Neuronal stem cell (in vitro differentiated cells): Measurements from ENCODE around the gene HNRNPU.

ENCODE experiments used
- DNase-seq: peaks from one replicate; pipeline ENCODE4 v3.0.0-alpha.2; 2013; ENCODE audit warnings: low spot score
- H2AFZ ChIP-seq: one replicate; pipeline ENCODE4 v1.6.1; 2013; ENCODE audit warnings: mild to moderate bottlenecking, low read length, inconsistent platforms
- H2AK5ac ChIP-seq: 2 replicates; pipeline ENCODE4 v1.6.1; 2013; ENCODE audit warnings: low read depth, mild to moderate bottlenecking, inconsistent platforms, low read length, moderate library complexity, mixed read lengths
- H2BK120ac ChIP-seq: 2 replicates; pipeline ENCODE4 v1.6.1; 2013; ENCODE audit warnings: low read depth, mild to moderate bottlenecking, inconsistent platforms, low read length, moderate library complexity, mixed read lengths
- H2BK12ac ChIP-seq: one replicate; pipeline ENCODE4 v1.6.1; 2013; ENCODE audit warnings: low read length, inconsistent platforms
- H2BK15ac ChIP-seq: 2 replicates; pipeline ENCODE4 v1.6.1; 2013; ENCODE audit warnings: mild to moderate bottlenecking, low read length, inconsistent platforms, mixed read lengths
- H2BK5ac ChIP-seq: one replicate; pipeline ENCODE4 v1.6.1; 2013; ENCODE audit warnings: inconsistent platforms, mild to moderate bottlenecking, low read length, moderate library complexity
- H3K14ac ChIP-seq: one replicate; pipeline ENCODE4 v1.6.1; 2013; ENCODE audit warnings: low read length, inconsistent platforms
- H3K18ac ChIP-seq: 2 replicates; pipeline ENCODE4 v1.6.1; 2013; ENCODE audit warnings: low read length, inconsistent platforms
- H3K23ac ChIP-seq: 2 replicates; pipeline ENCODE4 v1.6.1; 2013; ENCODE audit warnings: low read depth, mild to moderate bottlenecking, mixed read lengths, low read length, inconsistent platforms; ENCODE audit not compliant: poor library complexity
- H3K27ac ChIP-seq: replicated peaks from 3 replicates; pipeline ENCODE4 v1.5.1; 2013; ENCODE audit warnings: low read length, inconsistent platforms
- H3K27me3 ChIP-seq, 3 experiments: 2 replicates each; pipeline ENCODE4 v1.6.1; 2013; ENCODE audit warnings: low read length in 3 of 3, mild to moderate bottlenecking in 2 of 3, inconsistent platforms in 1 of 3, low read depth in 1 of 3, mixed read lengths in 1 of 3, moderate library complexity in 1 of 3; ENCODE audit not compliant: control insufficient read depth in 3 of 3, insufficient read depth in 3 of 3
- H3K36me3 ChIP-seq, 2 donors: replicated peaks in 1 of 2; 2 replicates each; pipeline ENCODE4 v1.6.1; 2013; ENCODE audit warnings: low read length in 2 of 2; ENCODE audit not compliant: control insufficient read depth in 2 of 2, insufficient read depth in 2 of 2
- H3K4ac ChIP-seq: 2 replicates; pipeline ENCODE4 v1.6.1; 2013; ENCODE audit warnings: inconsistent platforms, mild to moderate bottlenecking, low read length, moderate library complexity
- H3K4me1 ChIP-seq, 2 donors: 1 replicate in 1 of 2; 2 replicates in 1 of 2; pipeline ENCODE4 v1.6.1; 2013; ENCODE audit warnings: low read length in 2 of 2, low read depth in 1 of 2; ENCODE audit not compliant: control insufficient read depth in 2 of 2, insufficient read depth in 1 of 2
- H3K4me2 ChIP-seq: one replicate; pipeline ENCODE4 v1.6.1; 2013; ENCODE audit warnings: mild to moderate bottlenecking, low read length, inconsistent platforms; ENCODE audit not compliant: insufficient read depth, poor library complexity, severe bottlenecking
- H3K4me3 ChIP-seq, 2 donors: 2 replicates each; pipeline ENCODE4 v1.5.1; 2013; ENCODE audit warnings: low read length in 2 of 2, mild to moderate bottlenecking in 2 of 2, inconsistent platforms in 1 of 2, moderate library complexity in 1 of 2
- H3K79me1 ChIP-seq: one replicate; pipeline ENCODE4 v1.6.1; 2013; ENCODE audit warnings: low read depth, mild to moderate bottlenecking, inconsistent platforms, low read length, moderate library complexity
- H3K9ac ChIP-seq: one replicate; pipeline ENCODE4 v1.6.1; 2013; ENCODE audit warnings: mild to moderate bottlenecking, low read depth, low read length, inconsistent platforms; ENCODE audit not compliant: poor library complexity
- H3K9me3 ChIP-seq, 2 donors: replicated peaks in 1 of 2; 2 replicates each; pipeline versions ENCODE3 to v1.6.1; 2013; ENCODE audit warnings: low read length in 2 of 2, mild to moderate bottlenecking in 2 of 2, inconsistent platforms in 1 of 2, low read depth in 1 of 2, mixed read lengths in 1 of 2, moderate library complexity in 1 of 2; ENCODE audit not compliant: control insufficient read depth in 2 of 2, insufficient read depth in 1 of 2
- H4K8ac ChIP-seq: one replicate; pipeline ENCODE4 v1.6.1; 2013; ENCODE audit warnings: low read depth, mild to moderate bottlenecking, inconsistent platforms, low read length, moderate library complexity
- H4K91ac ChIP-seq: one replicate; pipeline ENCODE4 v1.6.1; 2013; ENCODE audit warnings: low read length, low read depth, mild to moderate bottlenecking, inconsistent platforms; ENCODE audit not compliant: poor library complexity
- WGBS, 2 donors: extraction: QIAGEN DNeasy Blood & Tissue Kit; methylation state at CpG; one replicate each; pipeline ENCODE4 v1.1.7; 2013; ENCODE audit warnings: missing lambda C conversion rate in 2 of 2, mixed read lengths in 1 of 2; ENCODE audit not compliant: insufficient read length in 2 of 2, insufficient replicate concordance in 1 of 2; ENCODE audit errors: extremely low coverage in 2 of 2; 5-methylcytosine and 5-hydroxymethylcytosine counted together

Gene HNRNPU

DNA sequence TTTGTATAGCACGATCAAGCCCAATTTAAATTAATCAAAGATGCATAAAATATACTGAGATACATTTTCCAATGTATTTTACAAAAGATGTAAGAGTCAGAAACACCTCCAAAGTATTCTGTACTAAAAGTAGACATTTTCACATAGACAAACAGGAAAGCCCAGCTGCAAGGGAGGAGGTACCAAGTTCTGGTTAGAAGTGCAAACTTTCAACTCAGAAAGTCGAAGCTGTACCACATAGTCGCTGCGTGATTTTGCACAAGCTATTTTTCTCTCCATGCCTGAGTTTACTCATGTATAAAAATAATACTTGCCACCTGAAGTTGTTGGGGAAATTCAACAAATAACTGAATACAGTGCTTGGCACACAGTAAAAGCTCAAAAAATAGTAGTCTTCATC is 5.6 kb upstream of the HNRNPU start:
- Histone ChIP-seq H2AK5ac (no peak overlapping the region), H3K23ac (no peak overlapping the region), H3K4me3 (no peak overlapping the region), H2BK5ac (no peak overlapping the region), H3K9me3 (no peaks in the 10 kb centered on the region), H3K4me2 (no peak overlapping the region), H2BK15ac (no peak overlapping the region), H3K36me3 (no peaks in the 10 kb centered on the region), H3K4ac (no peak overlapping the region), H2BK120ac (no peak overlapping the region), H2AFZ (no peak overlapping the region), H4K91ac (no peak overlapping the region), H3K14ac (no peak overlapping the region), H3K27ac (no peak overlapping the region), H3K4me1 (peaks cover 3 to 13% of the 10 kb centered on the region in 2 donors), H3K18ac (no peak overlapping the region), H2BK12ac (no peak overlapping the region), H3K9ac (no peak overlapping the region), H3K27me3 (no peaks in the 10 kb centered on the region), H4K8ac (no peak overlapping the region), H3K79me1 (no peaks in the 10 kb centered on the region)
- no peak for DNase-seq
- no CpG with 5 or more reads among the region's 4 CpGs for WGBS, 2 donors

GRCh38 chr1:244869364-244869827 is 5.1 kb upstream of the HNRNPU start:
- H3K4me3 ChIP-seq, result no peak overlapping the region
- no peak overlapping the region for H3K27ac ChIP-seq
- H3K9ac ChIP-seq, result no peak overlapping the region
- no peak overlapping the region for H2BK5ac ChIP-seq
- no peak for DNase-seq
- H4K91ac ChIP-seq, result no peak overlapping the region
- no peak overlapping the region for H3K4me2 ChIP-seq
- peak overlapping the region; percentile 23 for H2AFZ ChIP-seq
- no peak overlapping the region for H2BK15ac ChIP-seq
- H2BK120ac ChIP-seq, result no peak overlapping the region
- no peak overlapping the region for H2BK12ac ChIP-seq
- H3K36me3 ChIP-seq, result no peaks in the 10 kb centered on the region
- H3K23ac ChIP-seq, result no peak overlapping the region
- no peak overlapping the region for H3K14ac ChIP-seq
- no peak overlapping the region for H3K18ac ChIP-seq
- no peaks in the 10 kb centered on the region for H3K79me1 ChIP-seq
- peaks cover 1 to 13% of the 10 kb centered on the region in 2 donors for H3K4me1 ChIP-seq
- WGBS, 2 donors, result no CpG with 5 or more reads among the region's 12 CpGs
- H3K9me3 ChIP-seq, result no peaks in the 10 kb centered on the region
- H4K8ac ChIP-seq, result no peak overlapping the region
- H3K27me3 ChIP-seq, result no peaks in the 10 kb centered on the region
- H3K4ac ChIP-seq, result no peak overlapping the region
- H2AK5ac ChIP-seq, result no peak overlapping the region

DNA sequence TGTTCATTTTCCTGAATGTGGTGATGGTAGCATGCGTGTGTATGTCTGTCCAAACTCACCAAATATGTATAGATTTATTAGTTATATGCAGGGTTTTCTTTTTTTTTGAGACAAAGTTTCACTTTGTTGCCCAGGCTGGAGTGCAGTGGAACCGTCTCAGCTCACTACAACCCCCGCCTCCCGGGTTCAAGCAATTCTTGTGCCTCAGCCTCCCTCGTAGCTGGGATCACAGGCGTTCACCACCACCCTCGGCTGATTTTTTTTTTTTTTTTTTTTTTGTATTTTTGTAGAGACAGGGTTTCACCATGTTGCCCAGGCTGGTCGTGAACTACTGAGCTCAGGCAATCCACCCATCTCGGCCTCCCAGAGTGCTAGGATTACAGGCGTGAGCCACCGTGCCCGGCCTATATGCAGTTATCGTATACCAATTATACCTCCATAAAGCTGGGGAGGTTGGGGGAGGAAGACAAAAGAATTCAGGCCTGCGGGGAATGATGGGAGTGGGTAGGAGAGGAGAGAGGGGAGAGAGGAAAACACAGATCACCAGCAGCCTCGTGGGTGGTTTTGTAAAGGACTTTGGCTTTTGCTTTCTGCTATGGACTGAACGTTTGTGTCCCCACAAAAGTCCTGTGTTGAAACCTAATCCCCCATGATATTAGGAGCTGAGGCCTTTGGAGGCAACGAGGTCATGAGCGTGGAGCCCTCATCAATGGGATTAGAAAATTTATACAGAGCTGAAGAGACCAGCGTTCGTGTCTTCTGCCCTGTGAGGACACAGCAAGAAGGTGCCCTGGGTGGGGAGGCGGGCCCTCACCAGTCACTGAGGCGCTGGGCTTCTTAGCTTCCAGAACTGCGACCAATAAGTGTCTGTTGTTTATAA is 4.4 kb upstream of the HNRNPU start:
- H3K79me1 ChIP-seq, result peaks cover 2% of the 10 kb centered on the region
- H2BK120ac ChIP-seq, result no peak overlapping the region
- DNase-seq, result no peak
- no peak overlapping the region for H4K91ac ChIP-seq
- no peak overlapping the region for H4K8ac ChIP-seq
- H3K9me3 ChIP-seq, result peaks cover 0 to 1% of the 10 kb centered on the region in 2 donors
- H2BK5ac ChIP-seq, result no peak overlapping the region
- H3K27me3 ChIP-seq, result no peaks in the 10 kb centered on the region
- H3K23ac ChIP-seq, result no peak overlapping the region
- H3K14ac ChIP-seq, result no peak overlapping the region
- no peak overlapping the region for H2BK15ac ChIP-seq
- peaks cover 0 to under 1% of the 10 kb centered on the region in 2 donors for H3K36me3 ChIP-seq
- no peak overlapping the region for H3K18ac ChIP-seq
- H2AFZ ChIP-seq, result peak overlapping the region; percentile 23
- no peak overlapping the region for H2AK5ac ChIP-seq
- H3K4me2 ChIP-seq, result no peak overlapping the region
- no peak overlapping the region for H2BK12ac ChIP-seq
- whole genome bisulfite sequencing, 2 donors, result no CpG with 5 or more reads among the region's 23 CpGs
- H3K4ac ChIP-seq, result no peak overlapping the region
- no peak overlapping the region for H3K9ac ChIP-seq
- H3K27ac ChIP-seq, result no peak overlapping the region
- no peak overlapping the region for H3K4me3 ChIP-seq
- peaks cover 1 to 13% of the 10 kb centered on the region in 2 donors for H3K4me1 ChIP-seq

DNA sequence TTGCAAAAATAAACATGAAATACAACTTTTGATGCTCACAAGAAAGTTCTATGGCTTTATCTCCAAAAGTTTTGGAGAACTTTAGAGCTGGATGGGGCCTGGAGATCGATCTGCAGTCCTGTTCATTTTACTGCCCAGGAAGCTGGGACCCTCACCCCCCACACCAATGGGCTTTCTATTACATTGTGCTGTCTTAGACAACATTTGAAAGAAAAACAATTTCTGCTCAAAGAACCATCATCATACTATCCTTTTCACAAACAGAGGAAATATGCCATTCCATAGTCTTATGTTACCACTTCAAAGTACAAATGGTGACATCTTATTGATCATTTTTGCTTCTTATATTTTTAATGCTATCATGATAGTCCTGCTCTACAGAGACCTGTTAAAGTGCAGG is 2.0 kb upstream of the HNRNPU start:
- Histone ChIP-seq H3K36me3 (peaks cover 0 to 17% of the 10 kb centered on the region in 2 donors), H3K14ac (no peak overlapping the region), H3K4me2 (no peak overlapping the region), H3K9ac (no peak overlapping the region), H4K91ac (no peak overlapping the region), H3K4ac (no peak overlapping the region), H2AK5ac (no peak overlapping the region), H2BK12ac (no peak overlapping the region), H2BK5ac (no peak overlapping the region), H2AFZ (peak overlapping the region; percentile 62), H2BK120ac (no peak overlapping the region), H3K27ac (no peak overlapping the region), H4K8ac (no peak overlapping the region), H3K9me3 (peaks cover 0 to 2% of the 10 kb centered on the region in 2 donors), H3K4me3 (no peak overlapping the region), H3K4me1 (peaks cover 1 to 15% of the 10 kb centered on the region in 2 donors), H3K27me3 (no peaks in the 10 kb centered on the region), H3K18ac (no peak overlapping the region), H3K79me1 (peaks cover 5% of the 10 kb centered on the region), H3K23ac (no peak overlapping the region), H2BK15ac (no peak overlapping the region)
- DNase-seq, result no peak
- WGBS, 2 donors, result no CpG with 5 or more reads among the region's 1 CpG
